Right hindlimb (tissue), 1 donor: Measurements from ENCODE around the gene PAPOLG.

Source experiments
- DNase-seq: peaks from one replicate; pipeline ENCODE4 v3.0.0-alpha.2; 2018

Gene PAPOLG

DNA sequence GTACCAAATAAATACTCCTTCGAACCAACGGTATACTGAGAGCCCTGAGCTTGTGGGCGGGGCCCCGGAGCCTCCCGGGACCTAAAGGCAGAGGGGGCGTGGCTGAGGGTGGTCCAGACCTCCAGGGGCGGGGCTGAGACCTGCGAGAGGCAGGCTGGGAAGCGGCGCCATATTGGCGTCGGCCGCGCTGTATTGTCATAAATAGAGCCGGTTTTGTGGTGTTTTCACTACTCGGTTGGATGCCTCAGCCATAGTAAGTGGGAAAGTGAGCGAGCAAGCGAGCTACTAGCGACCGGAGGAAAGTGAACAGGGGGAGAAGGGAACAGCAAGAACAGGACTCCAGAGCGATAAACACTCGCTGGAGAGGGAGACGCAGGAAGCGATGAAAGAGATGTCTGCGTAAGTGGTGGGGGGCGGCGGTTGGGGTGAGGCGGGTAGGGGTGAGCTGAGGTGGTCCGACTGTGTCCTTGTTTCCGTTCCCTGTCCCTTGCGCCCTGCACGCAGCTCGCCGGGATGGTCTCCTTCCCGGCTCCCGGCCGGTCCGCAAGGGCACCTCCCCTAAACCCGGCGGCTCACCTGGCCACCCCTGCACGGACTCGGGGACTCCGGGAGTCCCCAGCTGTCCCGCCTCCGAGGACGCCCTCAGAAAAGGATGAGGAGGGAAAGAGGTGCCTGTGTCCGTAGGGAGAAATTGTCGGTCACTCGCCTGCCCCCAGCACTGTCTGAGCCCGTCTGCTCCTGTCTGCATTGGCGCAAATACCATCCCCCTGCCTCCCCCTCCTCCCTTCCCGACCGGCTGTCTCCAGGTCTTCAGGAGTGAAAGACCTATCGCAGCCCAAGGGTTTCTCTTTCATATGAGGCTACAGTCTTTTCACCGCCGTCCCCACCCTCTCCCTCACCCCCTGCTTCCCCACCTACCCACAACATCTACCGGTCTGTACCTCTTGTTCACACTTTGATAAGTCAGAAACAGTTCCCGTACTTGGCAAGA, at the start of gene PAPOLG:
Gene PAPOLG, plus strand, starts transcription at position 172 of the 991 bp plus-strand sequence. Its CDS starts 211 bp downstream, at position 383.
- DNase-seq = peak; percentile 95

DNA sequence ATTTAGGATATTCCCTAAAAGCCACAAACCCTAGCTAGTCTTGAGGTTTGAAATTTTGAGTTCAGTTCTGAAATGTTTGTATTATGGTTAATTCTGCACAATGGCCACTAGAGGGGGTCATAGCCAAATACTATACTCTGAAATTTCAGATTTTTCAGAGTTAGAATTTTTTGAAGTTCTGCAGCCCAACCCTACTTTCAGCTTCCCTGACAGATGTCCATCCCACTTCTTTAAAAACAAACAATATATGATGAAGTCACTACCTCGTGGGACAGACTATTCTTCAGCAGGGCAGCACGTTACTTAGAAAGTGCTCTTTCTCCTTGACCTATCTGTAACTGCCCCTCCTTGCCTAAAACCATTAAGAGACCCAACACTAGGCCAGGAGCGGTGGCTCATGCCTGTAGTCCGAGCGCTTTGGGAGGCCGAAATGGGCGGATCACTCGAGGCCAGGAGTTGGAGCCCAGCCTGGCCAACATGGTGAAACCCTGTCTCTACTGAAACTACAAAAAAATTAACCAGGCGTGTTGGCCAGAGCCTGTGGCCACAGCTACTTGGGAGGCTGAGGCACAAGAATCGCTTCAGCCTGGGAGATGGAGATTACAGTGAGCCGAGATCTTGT, 48.2 kb upstream of the PAPOLG start:
- DNase-seq = no peak

DNA sequence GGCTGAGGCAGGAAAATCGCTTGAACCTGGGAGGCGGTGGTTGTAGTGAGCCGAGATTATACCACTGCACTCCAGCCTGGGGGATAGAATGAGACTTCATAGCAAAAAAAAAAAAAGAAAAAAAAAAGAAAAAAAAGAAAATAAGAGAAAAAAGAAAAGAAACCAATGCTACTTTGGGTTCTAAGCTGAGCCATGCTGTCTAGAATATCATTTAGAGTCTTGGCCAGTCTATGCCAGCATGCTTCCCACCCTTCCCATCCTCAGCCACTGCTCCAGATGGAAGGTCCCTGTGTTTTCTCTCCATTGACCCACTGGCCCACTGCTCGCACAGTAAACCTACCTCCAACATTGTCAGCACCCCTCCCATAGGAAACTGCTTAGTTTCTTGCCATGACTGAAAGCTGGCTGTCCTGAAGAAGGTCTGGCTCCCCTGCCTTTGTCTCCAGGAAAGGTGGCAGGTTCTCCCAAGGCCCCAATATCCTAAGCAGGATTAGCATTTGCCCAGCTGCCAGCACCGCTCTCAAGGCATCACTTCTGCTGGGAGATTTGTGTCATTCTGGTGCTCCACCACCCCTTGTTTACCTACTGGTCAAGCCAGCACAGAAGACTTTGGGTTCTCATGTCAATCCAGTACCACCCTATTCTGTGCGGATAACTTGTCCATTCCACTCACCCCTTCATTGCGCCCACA, 47.3 kb upstream of the PAPOLG start:
- no peak for DNase-seq

DNA sequence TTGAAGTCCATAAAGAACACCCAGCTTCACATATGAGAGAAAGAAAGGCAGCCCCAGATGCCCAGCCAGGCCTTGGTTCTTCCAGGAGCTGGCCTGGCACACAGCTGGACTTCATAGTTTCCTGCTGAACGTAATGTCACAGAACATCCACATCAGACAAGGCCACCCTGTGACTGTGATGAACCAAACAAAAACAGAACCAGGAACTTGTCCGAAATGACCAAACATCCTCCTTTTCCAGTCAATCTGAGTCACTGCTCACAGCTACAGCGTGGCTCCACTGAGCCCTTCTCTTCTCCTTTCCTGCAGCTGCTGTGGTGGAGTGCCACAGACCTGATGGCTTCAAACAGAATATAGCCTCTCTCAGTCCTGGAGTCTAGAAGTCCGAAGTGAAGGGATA, 45.4 kb upstream of the PAPOLG start:
- DNase-seq = peak; percentile 26

DNA sequence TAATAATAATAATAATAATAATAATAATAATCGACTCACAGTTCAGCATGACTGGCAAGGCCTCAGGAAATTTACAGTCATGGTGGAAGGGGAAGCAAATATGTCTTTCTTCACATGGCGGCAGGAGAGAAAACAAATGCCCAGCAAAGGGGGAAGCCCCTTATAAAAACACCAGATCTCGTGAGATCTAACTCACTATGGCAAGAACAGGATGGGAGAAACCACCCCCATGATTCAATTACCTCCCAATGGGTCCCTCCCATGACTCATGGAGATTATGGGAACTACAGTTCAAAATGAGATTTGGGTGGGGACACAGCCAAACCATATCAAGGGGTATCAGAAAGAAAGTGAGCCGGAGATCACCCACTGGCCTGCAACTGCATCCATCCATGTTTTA, 40.5 kb upstream of the PAPOLG start:
- DNase-seq = no peak

DNA sequence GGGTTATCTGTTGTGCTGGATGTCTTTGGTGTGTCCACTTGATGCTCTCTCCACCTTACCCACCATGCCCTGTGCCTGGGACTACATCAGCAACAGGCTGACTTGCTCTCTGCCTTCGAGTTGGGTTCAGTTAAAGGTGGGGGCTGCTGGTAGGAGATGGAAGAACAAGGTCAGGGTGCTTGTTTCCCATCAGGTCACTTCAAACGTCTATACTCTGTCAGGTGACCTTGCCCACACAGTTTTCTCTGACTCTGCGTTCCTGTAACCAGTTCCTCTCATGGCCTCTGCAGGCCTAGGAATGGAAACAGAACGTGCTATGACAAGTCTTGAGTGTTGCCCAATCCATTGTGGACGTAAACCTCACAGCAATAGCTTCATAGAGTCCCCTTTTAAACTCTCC, 38.4 kb upstream of the PAPOLG start:
- no peak for DNase-seq

DNA sequence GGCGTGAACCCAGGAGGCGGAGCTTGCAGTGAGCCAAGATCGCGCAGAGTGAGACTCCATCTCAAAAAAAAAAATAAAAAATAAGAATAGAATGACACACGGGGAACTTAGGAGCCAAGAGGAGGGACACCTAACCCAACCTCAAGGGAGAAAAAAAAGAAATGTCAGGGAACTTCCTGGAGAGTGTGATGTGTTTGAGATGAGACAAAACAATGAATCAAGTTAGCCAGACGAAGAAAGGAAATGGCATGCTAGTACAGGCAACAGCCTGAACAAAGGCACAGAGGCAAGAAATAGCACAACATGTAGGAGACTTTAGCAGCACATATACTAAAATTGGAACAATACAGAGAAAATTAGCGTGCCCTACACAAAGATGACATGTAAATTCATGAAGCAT, 36.7 kb upstream of the PAPOLG start:
- no peak for DNase-seq

DNA sequence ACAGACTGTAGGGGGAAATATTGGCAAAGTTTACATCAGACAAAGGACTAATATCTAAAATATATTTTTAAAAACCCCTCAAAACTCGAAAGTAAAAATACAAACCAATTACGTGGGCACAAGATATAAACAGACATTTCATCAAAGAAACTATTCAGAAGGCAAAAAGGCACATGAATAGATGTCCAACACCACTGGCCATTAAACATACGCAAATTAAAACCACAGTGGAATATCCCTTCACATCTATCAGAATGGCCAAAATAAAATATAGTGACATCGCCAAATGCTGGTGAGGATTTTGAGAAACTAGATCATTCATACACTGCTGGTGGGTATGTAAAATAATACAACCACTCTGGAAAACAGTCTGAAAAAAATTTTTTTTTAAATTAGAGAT, 30.6 kb upstream of the PAPOLG start:
- no peak for DNase-seq

DNA sequence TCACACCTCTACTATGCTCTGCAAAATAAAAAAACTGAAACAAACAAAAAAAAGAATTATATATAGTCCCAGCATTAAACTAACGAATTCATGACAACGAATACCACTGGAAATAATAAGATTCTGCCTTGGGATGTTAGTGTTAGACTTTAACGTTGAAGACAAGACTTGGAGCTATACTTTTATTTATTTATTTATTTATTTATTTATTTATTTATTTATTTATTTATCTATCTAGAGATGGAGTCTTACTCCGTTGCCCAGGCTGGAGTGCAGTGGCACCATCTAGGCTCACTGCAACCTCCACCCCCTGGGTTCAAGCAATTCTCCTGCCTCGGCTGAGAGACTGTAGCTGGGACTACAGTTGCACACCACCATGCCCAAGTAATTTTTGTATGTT, 27.2 kb upstream of the PAPOLG start:
- DNase-seq = no peak

DNA sequence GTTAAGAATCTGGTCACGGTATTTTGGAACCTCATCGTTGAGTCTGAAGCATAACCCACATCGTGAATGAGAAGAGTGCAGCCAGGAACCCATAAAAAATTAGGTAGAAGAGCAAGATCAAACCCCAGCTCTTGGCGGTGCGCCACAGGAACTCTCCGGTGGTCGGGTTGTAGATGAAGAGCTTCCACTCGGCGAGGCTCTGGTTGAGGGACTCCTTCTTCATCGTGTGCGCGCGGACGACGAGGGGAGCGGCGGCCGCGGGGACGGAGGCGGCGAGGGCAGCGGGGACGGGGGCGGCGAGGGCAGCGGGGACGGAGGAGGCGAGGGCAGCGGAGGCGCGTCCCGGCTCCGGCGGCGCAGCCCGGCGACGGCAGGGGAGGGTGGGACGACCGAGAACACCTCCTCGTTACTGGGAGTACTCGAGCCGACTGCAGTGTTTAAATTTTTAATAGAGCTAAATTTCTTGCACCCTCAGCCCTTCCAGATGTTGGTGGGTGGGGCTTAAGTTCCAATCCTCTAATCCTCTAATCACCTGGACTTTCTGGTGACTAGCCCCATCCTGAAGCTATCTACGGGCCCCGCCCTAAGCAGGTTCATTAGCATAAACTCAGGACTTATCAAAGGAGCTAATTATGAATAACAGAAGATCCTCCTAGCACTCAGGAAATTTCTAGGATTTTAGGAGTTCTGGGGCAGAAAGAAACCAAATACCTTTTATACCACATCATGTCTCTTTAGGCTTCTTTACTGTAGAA, 20.4 kb upstream of the PAPOLG start:
- DNase-seq = peak; percentile 43

DNA sequence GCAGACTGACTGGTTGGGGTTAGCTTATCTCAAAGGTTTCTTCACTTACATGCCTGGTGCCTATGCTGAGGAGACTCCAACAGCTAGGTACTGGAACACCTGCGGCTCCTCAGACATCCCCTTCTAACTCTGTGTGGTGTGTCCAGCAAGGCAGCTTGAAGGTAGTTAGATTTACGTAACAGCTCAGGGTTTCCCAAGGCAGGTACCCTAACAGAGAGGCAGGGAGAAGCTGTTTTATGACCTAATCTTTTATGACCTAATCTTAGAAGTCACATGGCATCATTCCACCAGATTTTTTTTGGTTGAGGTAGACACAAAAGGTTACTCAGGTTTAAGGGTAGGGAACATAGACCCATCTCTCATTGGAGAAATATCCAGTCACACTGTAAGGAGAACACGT, 17.4 kb upstream of the PAPOLG start:
- DNase-seq = no peak

DNA sequence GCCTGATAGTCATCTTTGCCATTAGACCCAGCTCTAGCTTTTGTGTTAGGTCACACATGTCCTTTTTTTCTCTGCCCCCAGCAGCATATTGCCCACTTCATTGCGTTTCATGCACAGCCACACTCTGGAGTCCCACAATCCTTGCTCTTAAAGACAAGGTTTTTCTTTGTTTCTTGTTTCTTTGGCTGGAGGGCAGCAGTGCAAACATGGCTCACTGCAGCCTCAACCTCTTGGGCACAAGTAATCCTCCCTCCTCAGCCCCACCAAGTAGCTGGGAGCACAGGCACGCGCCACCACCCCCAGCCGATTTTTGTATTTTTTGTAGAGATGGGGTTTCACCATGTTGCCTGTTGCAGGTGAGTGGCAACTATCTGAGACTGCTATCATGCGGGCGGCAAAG, 16.9 kb upstream of the PAPOLG start:
- no peak for DNase-seq

DNA sequence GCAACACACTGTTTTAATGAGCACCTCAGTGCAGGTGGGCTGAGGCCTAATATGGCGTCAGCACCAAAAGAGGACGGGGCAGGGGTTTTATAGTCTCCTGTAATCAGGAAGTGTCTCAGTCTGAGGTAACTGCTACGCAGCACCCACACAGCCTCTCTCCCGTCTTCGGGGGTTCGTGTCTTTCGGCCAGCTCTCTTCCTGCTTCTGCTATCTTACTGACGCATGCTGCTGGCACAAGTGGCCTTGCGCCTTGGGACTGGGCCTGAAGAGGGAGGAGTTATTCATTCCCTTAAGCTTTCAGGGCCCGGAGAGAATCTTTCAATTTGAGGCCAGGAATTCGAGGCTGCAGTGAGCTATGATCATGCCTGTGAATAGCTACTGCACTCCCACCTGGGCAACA, 14.5 kb upstream of the PAPOLG start:
- no peak for DNase-seq

DNA sequence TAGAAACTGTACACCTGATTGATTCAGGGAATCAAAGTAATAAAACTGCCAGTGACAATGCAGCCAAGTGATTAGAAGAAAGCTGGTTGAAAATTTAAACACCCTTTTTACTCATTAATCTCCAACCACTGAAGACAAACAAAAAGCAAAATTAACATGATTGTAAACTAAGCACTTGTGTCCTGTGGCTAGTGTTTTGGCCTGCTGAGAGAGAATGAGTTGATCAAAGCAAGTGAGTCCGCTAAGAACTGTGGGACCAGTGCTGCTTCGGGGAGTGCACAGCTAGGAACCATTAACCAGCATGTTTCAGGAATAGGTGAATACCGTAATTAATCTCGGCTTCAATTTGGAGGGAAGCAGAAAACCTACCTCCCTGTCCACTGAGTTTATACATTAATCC, 13.6 kb upstream of the PAPOLG start:
- no peak for DNase-seq

DNA sequence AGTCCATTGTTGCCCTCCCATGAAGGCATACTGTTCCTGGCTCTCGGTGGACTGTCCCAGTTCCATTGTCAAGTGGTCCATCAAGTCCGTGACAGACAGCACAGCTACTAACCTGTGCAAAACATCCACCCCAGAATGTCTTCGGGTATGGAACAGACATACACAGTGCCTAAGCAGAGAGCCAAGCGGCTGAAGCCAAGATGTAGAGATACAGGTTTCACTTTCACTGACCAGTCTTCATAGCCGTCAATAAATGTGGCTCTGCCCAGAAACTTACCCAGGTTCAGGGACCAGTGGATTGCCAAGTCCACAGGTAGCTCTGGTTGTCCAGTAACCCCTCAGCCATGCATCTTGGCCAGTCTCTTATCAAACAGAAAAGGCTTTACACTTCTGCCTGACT, 10.7 kb upstream of the PAPOLG start:
- DNase-seq = no peak

DNA sequence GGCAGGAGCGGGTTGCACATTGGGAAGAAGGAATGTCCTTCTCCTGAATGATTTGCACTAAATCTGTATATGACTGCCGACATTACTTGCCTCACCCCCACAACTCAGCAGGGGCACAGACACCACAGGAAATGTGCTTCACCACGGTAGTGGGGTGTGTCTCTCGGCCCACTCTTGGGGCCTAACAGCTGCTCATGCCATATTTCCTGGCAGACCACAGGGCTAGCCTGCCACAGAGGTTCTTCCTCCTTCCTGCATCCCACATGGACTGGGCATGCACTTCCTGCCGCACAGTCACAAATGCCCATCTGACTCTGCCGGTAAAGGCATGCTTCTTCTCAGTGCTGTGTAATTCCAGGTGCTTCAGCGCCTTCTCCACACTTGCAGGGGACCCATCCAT, 10.3 kb upstream of the PAPOLG start:
- DNase-seq = peak; percentile 25

DNA sequence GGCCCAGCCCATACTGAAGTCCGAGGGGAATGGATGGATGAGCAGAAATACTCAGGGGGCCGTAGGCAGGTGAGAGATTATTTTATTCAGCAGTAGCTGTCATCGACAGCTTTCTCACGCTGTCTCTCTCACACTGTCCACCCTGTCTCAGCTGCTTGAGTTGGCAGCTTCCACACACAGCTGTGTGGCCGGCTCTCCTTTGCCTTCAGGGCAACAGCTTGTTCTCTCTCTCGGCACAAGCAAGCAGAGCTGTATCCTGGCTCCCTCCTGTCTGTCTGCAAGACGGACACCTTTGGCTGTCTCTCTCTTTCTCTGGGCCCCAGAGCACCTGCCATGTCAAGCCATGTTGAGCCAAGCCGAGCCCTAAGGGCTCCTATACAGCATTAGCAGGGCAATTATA, 9.8 kb upstream of the PAPOLG start:
- peak; percentile 75 for DNase-seq

DNA sequence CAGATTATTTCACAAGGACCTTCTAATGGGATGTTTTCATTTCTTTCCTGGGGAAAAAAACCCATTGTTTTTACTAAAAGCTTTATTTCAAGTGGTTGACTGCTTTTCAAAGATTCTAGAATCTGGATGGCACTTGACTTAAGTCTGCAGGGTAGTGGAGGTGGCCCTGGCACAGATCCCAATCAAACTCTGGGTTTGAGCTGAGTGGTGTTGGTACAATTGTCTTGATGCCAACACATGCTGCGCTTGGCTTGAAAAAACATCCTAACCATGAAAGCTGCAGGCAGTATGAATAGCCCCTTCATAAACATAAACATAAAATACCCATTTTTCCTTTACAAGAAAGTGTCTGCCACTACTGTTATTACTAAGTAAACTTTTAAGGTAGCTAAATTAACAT, 3.6 kb downstream of the PAPOLG start:
- no peak for DNase-seq

DNA sequence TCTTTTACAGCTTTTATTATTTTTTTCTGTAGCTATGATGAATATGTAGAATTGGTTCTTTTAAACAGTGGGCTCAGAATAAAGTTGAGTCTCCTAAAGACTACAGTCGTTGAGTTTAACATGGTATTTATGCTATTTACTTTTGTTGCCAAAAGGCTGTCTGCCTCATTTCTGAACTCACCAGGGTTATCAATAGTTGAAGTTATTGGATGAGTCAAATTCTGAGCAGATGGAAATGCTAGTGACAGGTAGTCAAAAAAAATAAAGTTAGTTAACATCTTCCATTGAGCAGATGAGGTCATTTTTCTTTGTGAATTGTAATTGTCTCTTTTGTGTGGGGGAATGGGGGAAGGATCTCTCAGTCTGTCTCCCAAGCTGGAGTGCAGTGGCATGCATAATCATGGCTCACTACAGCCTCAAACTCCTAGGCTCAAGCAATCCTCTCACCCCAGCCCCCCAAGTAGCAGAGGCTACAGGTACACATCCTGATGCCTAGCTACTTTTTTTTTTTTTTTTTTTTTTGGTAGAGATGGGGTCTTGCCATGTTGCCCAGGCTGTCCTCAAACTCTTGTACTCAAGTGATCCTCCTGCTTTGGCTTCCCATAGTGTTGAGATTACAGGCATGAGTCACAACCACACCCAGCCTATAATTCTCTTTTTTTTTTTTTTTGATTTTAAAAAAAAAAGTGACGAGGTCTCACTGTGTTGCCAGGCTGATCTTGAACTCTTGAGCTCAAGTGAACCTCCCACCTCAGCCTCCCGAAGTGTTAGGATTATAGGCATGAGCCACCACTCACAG, 8.9 kb downstream of the PAPOLG start:
- no peak for DNase-seq

DNA sequence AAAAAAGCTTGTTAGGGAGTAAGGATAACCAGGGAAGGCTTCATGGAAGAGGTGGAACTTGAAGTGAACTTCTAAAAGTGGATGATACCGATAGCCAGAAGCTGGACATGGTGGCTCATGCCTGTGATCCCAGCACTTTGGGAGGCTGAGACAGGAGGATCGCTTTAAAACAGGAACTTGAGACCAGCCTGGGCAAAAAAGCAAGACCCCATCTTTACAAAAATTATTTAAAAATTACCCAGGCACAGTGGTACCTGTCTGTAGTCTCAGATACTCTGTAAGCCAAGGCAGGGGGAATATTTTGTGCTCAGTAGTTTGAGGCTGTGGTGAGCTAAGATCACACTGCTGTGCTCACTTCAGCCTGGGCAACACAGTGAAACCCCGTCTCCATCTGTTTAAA, 10.2 kb downstream of the PAPOLG start:
- DNase-seq = no peak

DNA sequence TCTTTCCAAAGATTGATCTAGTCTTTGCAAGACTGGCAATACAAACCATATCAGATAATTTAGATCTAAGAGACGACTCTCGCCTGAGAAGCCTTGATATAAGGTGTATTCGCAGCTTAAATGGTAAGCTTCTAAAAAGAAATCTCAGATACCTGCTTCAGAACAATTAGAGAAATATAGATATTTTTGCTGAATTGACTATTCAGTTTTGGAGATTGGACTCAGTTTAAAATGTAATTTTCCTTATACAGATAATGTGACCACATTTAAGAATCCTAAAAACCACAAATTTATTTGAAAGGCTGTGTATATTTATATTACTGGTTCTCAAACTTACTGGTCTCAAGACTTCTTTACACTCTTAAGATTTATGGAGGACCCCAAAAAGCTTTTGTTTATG, 15.4 kb downstream of the PAPOLG start:
- DNase-seq = no peak

DNA sequence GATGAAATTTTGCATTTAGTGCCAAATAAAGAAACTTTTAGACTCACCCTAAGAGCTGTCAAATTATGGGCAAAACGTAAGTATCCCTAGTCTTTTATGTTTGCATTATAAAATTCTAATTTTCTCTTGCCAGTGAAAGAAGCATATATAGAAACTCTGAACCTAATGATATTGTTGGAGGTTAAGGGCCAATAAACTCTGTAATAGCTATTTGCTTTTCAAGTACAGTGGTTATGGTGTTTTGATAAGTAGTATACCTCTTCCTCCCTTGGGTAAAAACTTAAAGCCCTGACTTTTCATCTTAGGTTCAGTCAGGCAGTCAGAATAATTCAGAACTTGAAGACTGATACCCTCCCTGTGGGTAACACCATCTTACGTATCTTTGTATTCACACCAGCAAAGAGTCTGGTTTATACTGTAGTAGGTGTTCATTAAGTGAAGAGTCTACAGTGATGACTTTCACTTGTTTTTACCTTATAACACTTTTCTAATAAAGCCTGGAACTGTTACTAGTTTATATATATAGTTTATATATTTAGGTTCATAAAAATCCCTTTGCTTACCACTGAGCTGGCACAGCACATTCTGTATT, 19.1 kb downstream of the PAPOLG start:
- DNase-seq = no peak
